Central memory CD4-positive, alpha-beta T cell (primary cell): ENCODE results near the gene SLC2A9.

Source experiments
- DNase-seq: peaks from one replicate; pipeline ENCODE4 v3.0.0; 2022
- total RNA-seq, 3 experiments: gene quantifications; one replicate each; lab custom pipeline; 2026; lab: John Stamatoyannopoulos, UW

SLC2A9 gene
- total RNA-seq: 1.9 to 2.7 (median 2.4) reads per million in 3 experiments

GRCh38 chr4:10020871-10021652, at the start of gene SLC2A9:
Gene SLC2A9 (minus strand): TSS chr4:10021497. CDS start chr4:10021429, 68 bp downstream.
- DNase-seq: no peak

- DNase-seq: no peak
Measured at GRCh38 chr4:10069075-10069642, 47.9 kb upstream of the SLC2A9 start.

DNA sequence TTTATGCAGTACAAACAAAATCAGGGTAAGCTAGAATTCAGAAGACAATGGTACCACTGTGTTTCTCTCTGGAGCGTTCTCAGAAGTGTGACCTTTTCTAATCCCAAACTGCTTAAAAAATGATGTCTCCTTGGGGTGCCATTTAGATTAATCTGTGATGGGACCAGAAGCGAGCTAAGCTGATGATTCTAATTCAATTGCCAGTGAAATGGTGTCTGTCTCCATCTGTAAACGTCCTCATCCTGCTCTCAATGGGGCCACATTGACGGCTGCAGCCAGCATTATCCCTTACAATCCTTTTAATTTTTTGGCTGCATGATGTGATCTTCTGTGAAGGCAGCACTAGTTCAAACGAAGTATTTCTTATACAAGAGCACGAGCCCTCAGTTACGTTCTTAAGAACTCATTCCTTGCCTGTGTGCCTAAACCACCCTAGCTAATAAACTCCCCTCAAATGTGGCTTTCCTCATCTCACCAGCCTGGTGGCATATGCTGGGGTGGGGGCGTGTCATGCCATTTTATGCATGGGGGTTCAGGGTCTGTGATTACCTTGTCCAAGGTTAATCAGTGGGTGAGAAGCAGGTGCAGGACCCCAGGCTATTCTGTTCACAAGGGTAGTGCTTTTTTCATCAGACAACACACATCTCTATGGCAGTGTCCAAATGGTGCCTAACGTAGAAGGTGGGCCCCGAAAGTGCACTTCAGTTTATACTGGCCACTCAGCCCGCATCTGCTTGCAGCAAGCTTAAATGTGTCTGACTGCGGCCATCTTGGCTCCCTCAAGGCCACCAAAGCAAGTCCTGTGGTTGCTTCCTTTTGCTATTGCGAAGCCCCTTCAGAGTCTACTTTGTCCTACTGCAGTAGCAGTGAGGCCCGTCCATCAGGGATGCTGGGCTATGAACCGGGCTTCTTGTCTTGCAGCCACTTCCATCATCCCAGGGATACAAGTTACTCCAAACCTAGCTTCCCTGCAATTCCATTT, 45.7 kb upstream of the SLC2A9 start:
- no peak for DNase-seq

GRCh38 chr4:10066206-10066605, 44.9 kb upstream of the SLC2A9 start:
- no peak for DNase-seq

GRCh38 chr4:10063544-10064300, 42.4 kb upstream of the SLC2A9 start:
- DNase-seq: no peak

DNA sequence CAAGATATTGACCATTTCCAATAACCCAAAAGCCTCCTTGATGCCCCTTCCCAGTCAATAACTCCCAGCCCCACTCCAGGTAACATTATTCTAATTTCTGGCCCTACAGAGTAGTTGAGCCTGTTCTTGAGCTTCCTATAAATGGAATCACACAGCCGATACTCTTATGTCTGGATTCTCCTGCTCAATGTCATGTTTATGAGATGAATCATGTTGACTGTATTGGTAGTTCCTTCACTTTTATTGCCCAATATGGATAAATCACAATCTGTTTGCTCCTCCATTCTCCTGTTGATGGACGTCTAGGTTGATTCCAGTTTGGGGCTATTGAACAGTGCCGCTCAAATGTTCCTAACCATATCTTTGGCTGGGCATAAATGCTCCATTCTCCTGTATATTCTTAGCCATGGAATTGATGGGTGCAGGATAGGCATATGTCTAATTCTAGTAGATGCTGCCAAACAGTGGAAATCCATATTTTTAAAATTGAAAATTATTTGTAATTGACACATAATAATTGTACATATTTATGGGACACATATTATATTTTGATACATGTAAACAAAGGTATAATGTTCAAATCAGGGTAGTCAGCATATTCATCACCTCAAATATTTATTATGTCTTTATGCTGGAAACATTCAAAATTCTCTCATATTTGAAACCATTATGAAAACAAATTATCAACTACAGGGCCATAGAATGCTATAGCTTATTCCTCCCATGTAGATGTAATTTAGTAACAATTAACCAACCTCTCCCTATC, 40.5 kb upstream of the SLC2A9 start:
- DNase-seq: no peak

GRCh38 chr4:10058371-10058770, 37.1 kb upstream of the SLC2A9 start:
- DNase-seq: no peak

DNA sequence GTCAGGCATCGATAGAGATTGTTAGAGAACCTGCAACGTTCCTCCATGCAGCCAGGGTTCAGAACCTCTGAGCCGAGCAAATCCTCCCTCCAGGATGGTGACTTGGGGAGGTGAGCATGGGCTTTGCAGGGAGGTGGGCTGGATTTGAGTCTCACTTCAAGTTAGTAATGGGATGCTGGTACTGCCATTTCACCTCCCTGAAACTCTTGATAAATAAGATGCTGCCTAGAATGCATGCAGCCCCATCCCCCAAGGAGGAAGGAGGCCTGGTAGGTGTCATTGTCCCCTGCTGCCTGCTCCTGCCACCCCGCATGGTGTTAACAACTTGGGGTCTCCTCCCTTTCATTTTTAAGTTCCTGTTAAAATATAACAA, 35.7 kb upstream of the SLC2A9 start:
- DNase-seq: no peak

DNA sequence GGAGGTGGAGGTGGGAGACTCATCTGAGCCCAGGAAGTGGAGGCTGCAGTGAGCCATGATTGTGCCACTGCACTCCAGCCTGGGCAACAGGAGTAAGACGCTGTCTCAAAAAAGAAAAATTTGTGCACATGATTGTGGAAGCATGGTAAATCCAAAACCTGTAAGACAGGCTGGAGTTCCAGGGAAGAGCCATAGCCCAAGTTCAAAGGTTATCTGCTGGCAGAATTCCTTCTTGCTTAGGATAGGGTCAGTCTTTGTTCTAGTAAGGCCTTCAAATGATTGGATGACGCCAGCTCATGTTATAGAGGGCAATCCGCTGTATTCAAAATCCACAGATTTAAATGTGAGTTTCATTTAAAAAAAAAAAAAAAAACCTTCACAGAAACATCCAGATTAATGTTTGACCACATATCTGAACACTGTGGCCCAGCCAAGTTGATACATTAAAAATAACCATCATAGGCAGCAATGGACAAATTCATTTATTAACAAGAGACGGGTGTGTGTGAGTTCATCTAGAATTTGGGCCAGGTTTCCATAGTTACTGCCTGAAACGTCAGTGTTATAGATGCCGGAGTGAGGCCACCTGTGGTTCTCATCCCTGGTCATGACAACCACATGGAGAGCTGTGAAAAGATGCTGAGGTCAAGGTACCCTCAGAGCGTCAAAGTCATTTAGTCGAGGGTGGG, 35.2 kb upstream of the SLC2A9 start:
- DNase-seq: no peak

GRCh38 chr4:10055871-10056270, 34.6 kb upstream of the SLC2A9 start:
- no peak for DNase-seq

- no peak for DNase-seq
Measured at GRCh38 chr4:10054571-10055041, 33.3 kb upstream of the SLC2A9 start.

DNA sequence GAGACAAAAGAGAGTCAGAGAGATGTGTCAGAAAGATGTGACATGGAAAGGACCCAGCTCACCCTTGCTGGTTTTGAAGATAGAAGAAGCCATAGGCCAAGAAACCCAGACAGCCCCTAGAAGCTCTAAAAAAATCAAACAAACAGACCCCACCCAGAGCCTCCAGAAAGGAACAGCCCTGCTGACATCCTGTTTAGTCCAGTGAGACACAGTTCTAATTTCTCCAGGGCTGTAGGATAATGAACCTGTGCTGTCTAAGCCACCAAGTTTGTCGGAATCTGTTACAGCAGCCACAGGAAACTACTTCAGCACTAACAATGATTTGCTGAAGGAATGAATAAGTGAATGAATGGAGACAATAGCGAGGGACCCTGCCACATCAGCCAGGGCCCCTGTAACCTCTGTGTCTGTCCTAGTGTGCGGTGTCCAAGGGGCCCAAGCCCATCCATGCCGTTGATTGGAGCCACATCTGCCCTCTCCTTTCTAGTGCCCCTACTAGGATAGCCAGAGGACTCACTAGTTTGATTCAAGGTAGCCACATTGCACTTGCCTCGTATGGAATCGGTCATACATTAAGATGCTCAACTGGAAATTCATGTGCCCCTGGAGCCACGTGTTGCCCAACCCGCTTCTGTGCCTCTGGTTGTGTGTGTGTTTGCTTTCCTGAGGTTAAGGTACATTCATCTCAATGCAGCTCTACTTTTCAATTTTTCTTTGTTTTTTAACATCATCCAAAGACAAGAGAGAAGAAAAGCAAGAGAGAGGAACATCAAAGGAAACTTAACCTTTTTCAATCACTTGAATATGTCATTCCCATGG, 32.5 kb upstream of the SLC2A9 start:
- no peak for DNase-seq

GRCh38 chr4:10051517-10052135, 30.3 kb upstream of the SLC2A9 start:
- no peak for DNase-seq

- DNase-seq: no peak
Measured at GRCh38 chr4:10050721-10051120, 29.4 kb upstream of the SLC2A9 start.

- no peak for DNase-seq
Measured at GRCh38 chr4:10050261-10050661, 29.0 kb upstream of the SLC2A9 start.

GRCh38 chr4:10048941-10049697, 27.8 kb upstream of the SLC2A9 start:
- no peak for DNase-seq

GRCh38 chr4:10047967-10048366, 26.7 kb upstream of the SLC2A9 start:
- DNase-seq: no peak

- no peak for DNase-seq
Measured at GRCh38 chr4:10046471-10046870, 25.2 kb upstream of the SLC2A9 start.

- DNase-seq: no peak
Measured at GRCh38 chr4:10045481-10045880, 24.2 kb upstream of the SLC2A9 start.
